ENCODE results near the gene OOSP4A.
"Not testable (repeated sequence)": the region's sequence is repeated elsewhere in the genome, so short reads cannot be mapped to it uniquely, and the experiment has no call there.

Gene OOSP4A

DNA sequence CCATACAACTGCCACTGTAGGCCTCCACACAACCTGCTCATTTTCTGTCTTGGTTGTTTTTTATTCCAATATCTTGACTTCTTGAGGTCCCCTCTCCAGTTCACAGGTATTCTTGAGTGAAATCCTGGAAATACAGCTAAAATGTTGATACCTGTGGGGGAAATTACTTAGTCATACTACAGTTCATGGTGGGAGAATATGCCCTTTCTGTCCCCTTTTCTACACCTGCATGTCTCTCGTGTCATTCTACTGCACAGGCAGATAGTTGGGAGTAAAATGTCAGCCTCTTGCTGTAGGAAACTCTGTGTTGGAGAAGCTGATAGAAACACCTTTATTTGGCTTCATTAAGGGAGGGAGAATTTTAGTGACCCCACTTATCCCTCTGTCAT lies 4.6 kb downstream of the OOSP4A start:
- no peak for DNase-seq (ENCODE audit: extremely low read depth, low read depth)
- TF ChIP-seq, protein P1, sequence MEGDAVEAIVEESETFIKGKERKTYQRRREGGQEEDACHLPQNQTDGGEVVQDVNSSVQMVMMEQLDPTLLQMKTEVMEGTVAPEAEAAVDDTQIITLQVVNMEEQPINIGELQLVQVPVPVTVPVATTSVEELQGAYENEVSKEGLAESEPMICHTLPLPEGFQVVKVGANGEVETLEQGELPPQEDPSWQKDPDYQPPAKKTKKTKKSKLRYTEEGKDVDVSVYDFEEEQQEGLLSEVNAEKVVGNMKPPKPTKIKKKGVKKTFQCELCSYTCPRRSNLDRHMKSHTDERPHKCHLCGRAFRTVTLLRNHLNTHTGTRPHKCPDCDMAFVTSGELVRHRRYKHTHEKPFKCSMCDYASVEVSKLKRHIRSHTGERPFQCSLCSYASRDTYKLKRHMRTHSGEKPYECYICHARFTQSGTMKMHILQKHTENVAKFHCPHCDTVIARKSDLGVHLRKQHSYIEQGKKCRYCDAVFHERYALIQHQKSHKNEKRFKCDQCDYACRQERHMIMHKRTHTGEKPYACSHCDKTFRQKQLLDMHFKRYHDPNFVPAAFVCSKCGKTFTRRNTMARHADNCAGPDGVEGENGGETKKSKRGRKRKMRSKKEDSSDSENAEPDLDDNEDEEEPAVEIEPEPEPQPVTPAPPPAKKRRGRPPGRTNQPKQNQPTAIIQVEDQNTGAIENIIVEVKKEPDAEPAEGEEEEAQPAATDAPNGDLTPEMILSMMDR (IDR thresholded peaks at IDR 0.05; ENCODE audit: low read depth, low read length, missing control alignments) = no peak
- no peak overlapping the region for H3K4me3 ChIP-seq (replicated peaks; ENCODE audit: low read depth, low read length)

DNA sequence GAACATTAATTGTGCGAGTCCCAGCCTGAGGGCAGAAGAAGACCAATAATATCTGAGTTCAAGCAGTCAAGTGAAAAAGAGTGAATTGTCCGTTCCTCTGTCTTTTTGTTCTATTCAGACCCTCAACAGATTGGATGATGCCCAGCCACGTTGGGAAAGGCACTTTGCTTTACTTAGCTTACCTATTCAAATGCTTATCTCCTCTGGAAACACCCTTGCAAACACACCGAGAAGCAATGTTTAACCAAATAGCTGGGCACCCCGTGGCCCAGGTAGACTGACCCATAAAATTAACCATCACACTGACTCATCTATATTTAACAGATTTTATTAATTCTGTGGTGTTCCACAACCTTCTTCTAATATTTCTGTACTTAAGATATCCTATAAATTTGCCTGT lies 9.3 kb downstream of the OOSP4A start:
- no peak for DNase-seq (ENCODE audit: extremely low read depth, low read depth)
- H3K4me3 ChIP-seq (replicated peaks; ENCODE audit: low read depth, low read length) = no peak overlapping the region
- TF ChIP-seq, protein P1 (IDR thresholded peaks at IDR 0.05; ENCODE audit: low read depth, low read length, missing control alignments) = no peak

DNA sequence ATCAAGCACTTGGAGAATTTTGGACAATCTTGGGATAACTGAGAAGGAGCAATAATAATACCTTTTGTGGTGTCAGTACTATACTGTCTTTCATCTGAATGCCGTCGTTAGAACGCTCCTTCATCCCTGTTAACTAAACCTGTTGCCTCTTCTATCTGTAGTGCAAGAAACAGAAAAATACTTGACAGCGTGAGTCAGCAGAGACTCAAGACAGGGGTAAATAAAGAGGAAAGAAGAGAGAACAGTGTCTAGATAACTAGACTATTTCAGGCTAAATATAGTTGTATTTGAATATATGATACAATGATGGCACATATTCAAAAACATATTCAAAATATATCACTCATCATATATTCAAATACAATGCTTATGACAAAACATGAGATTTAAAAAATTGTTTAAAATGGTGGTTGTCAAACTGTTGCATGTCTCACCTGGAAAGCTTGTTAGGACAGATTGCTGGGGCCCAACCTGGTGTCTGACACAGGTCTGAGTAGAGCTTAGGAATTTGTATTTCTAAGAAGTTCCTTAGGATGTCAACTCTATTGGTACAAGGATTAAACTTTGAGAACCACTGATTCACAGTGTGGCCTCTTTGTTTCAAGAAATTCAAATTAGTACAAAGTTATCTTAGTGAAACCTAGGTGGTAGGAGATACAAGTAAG lies 17.4 kb downstream of the OOSP4A start:
- DNase-seq (ENCODE audit: extremely low read depth, low read depth) = no peak
- TF ChIP-seq, protein P1 (IDR thresholded peaks at IDR 0.05; ENCODE audit: low read depth, low read length, missing control alignments) = no peak
- no peak overlapping the region for H3K4me3 ChIP-seq (replicated peaks; ENCODE audit: low read depth, low read length)

DNA sequence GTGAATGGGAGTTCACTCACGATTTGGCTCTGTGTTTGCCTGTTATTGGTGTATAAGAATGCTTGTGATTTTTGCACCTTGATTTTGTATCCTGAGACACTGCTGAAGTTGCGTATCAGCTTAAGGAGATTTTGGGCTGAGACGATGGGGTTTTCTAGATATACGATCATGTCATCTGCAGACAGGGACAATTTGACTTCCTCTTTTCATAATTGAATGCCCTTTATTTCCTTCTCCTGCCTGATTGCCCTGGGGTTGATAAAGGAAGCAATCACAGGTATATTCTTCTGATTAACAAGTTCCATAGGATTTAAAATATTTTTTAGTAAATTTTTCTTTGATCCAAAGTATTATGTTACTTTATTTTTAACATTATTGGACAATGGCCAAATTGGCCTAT lies 18.2 kb downstream of the OOSP4A start:
- not testable (repeated sequence) for DNase-seq (ENCODE audit: extremely low read depth, low read depth); H3K4me3 ChIP-seq (replicated peaks; ENCODE audit: low read depth, low read length)

DNA sequence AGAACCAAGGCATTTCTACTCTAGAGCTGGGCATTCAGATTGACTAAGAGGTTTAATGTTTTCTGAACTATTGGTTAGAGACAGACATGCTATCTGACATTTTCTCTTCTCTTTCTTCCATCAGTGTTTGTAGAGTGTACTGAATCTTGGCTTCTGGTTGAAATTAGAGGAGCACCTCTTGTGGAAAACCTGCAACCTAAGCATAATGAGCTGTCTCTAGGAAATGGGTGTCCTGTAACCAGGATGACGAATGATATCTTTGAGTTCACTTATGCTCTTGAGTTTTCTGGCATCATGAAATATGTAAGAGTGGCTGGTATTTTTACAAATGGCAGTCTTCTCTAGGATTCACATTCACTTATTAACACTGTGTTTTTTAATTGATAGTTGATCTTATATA lies 19.4 kb downstream of the OOSP4A start:
- no peak overlapping the region for H3K4me3 ChIP-seq (replicated peaks; ENCODE audit: low read depth, low read length)
- no peak for DNase-seq (ENCODE audit: extremely low read depth, low read depth)
- TF ChIP-seq, protein P1 (IDR thresholded peaks at IDR 0.05; ENCODE audit: low read depth, low read length, missing control alignments) = no peak

DNA sequence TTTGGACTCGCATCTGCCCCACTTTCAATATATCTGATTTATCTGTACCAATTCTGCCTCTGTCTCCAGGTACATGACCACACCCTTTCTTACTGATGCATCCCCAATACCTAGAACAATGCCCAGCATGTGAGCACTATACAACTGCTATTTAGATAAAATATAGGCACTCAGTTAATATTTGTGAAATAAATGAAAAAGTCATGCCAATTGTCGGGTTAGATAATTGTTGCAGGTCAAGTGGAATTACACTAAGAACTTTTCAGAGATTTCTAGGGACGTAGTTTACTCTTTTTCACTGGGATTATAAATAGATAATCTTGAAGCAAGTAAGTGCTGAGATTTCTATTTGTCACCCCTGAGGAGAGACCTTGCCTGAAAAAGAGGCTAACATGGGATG lies 20.5 kb downstream of the OOSP4A start:
- TF ChIP-seq, protein P1 (IDR thresholded peaks at IDR 0.05; ENCODE audit: low read depth, low read length, missing control alignments) = no peak
- H3K4me3 ChIP-seq (replicated peaks; ENCODE audit: low read depth, low read length) = no peak overlapping the region
- no peak for DNase-seq (ENCODE audit: extremely low read depth, low read depth)

DNA sequence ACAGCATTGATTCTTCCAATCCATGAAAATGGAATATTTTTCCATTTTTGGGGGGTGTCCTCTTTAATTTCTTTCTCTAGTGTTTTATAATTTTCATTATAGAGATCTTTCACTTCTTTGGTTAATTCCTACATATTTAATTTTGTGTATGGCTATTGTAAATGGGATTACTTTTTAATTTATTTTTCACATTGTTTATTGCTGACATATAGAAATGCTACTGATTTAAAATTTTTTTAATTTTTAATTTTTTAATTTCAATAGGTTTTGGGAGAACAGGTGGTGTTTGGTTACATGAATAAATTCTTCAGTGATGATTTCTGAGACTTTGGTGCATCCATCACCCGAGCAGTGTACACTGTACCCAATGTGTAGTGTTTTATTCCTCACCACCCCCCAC lies 26.6 kb downstream of the OOSP4A start:
- no peak for DNase-seq (ENCODE audit: extremely low read depth, low read depth)
- no peak overlapping the region for H3K4me3 ChIP-seq (replicated peaks; ENCODE audit: low read depth, low read length)
- TF ChIP-seq, protein P1 (IDR thresholded peaks at IDR 0.05; ENCODE audit: low read depth, low read length, missing control alignments) = no peak
